ENCODE measurements around the gene CHRNA5. TPM values are rescaled to one million over a fixed set of nuclear protein-coding genes. Genes with fewer than 3 reads are reported as not detected.

Gene CHRNA5
- polyA plus RNA-seq, 1 donor from 2014 or later, result 6.8 TPM

- Histone ChIP-seq H3K9me3 (ENCODE audit: low read length) (no peaks in the 10 kb centered on the region), H2AFZ (ENCODE audit: low read depth, low read length) (no peak overlapping the region), H3K9me2 (ENCODE audit: insufficient read depth, low read length) (no peaks in the 10 kb centered on the region), H3K4me2 (ENCODE audit: low read length) (no peak overlapping the region), H3K27me3 (ENCODE audit: insufficient read depth, low read depth, low read length) (peaks cover 39% of the 10 kb centered on the region), H3K36me3 (ENCODE audit: insufficient read depth, low read length) (no peaks in the 10 kb centered on the region), H4K20me1 (ENCODE audit: insufficient read depth) (no peaks in the 10 kb centered on the region), H3K9ac (ENCODE audit: low read length) (no peak overlapping the region), H3K27ac (ENCODE audit: low read length) (no peak overlapping the region), H3F3A (ENCODE audit: insufficient read depth, low read length, poor library complexity, severe bottlenecking) (no peaks in the 10 kb centered on the region), H3K4me3 (ENCODE audit: low read length) (no peak overlapping the region), H3K79me2 (replicated peaks; ENCODE audit: insufficient read depth, low read length) (no peaks in the 10 kb centered on the region)
- no peak for TF ChIP-seq MXI1 (conservative IDR thresholded peaks at IDR 0.05; ENCODE audit: poor library complexity, severe bottlenecking)
- TF ChIP-seq CTCF (IDR thresholded peaks at IDR 0.05; ENCODE audit: poor library complexity, severe bottlenecking), result no peak
- no peak for TF ChIP-seq REST (IDR thresholded peaks at IDR 0.05; ENCODE audit: borderline replicate concordance)
- no peak for TF ChIP-seq SMC3 (conservative IDR thresholded peaks at IDR 0.05; ENCODE audit: poor library complexity)
- no peak for TF ChIP-seq POLR2AphosphoS5 (IDR thresholded peaks at IDR 0.05)
- no peak for TF ChIP-seq TAF1 (IDR thresholded peaks at IDR 0.05; ENCODE audit: low read depth)
- no peak for TF ChIP-seq RAD21 (conservative IDR thresholded peaks at IDR 0.05)
- TF ChIP-seq EZH2 (IDR thresholded peaks at IDR 0.05; ENCODE audit: borderline replicate concordance, insufficient read depth, low read length, poor library complexity, severe bottlenecking), result no peak
- no peak for TF ChIP-seq EP300 (conservative IDR thresholded peaks at IDR 0.05; ENCODE audit: poor library complexity, severe bottlenecking)
Observed at GRCh38 chr15:78617516-78617915, 52.2 kb downstream of the CHRNA5 start.

GRCh38 chr15:78618064-78618463 is 52.7 kb downstream of the CHRNA5 start:
- Histone ChIP-seq H3K4me3 (ENCODE audit: low read length) (no peak overlapping the region), H3K9ac (ENCODE audit: low read length) (no peak overlapping the region), H3K27me3 (ENCODE audit: insufficient read depth, low read depth, low read length) (peaks cover 42% of the 10 kb centered on the region), H3F3A (ENCODE audit: insufficient read depth, low read length, poor library complexity, severe bottlenecking) (no peaks in the 10 kb centered on the region), H3K36me3 (ENCODE audit: insufficient read depth, low read length) (no peaks in the 10 kb centered on the region), H3K4me2 (ENCODE audit: low read length) (no peak overlapping the region), H4K20me1 (ENCODE audit: insufficient read depth) (no peaks in the 10 kb centered on the region), H2AFZ (ENCODE audit: low read depth, low read length) (no peak overlapping the region), H3K79me2 (replicated peaks; ENCODE audit: insufficient read depth, low read length) (no peaks in the 10 kb centered on the region), H3K27ac (ENCODE audit: low read length) (no peak overlapping the region), H3K9me2 (ENCODE audit: insufficient read depth, low read length) (no peaks in the 10 kb centered on the region), H3K9me3 (ENCODE audit: low read length) (no peaks in the 10 kb centered on the region)
- TF ChIP-seq POLR2AphosphoS5 (IDR thresholded peaks at IDR 0.05), result no peak

- TF ChIP-seq MXI1 (conservative IDR thresholded peaks at IDR 0.05; ENCODE audit: poor library complexity, severe bottlenecking) (no peak), EZH2 (IDR thresholded peaks at IDR 0.05; ENCODE audit: borderline replicate concordance, insufficient read depth, low read length, poor library complexity, severe bottlenecking) (no peak), RAD21 (conservative IDR thresholded peaks at IDR 0.05) (peak; percentile 83), CTCF (IDR thresholded peaks at IDR 0.05; ENCODE audit: poor library complexity, severe bottlenecking) (peak; percentile 89), EP300 (conservative IDR thresholded peaks at IDR 0.05; ENCODE audit: poor library complexity, severe bottlenecking) (no peak), TAF1 (IDR thresholded peaks at IDR 0.05; ENCODE audit: low read depth) (no peak), POLR2AphosphoS5 (IDR thresholded peaks at IDR 0.05) (no peak), REST (IDR thresholded peaks at IDR 0.05; ENCODE audit: borderline replicate concordance) (no peak), SMC3 (conservative IDR thresholded peaks at IDR 0.05; ENCODE audit: poor library complexity) (peak; percentile 88)
- Histone ChIP-seq H3K27me3 (ENCODE audit: insufficient read depth, low read depth, low read length) (peaks cover 42% of the 10 kb centered on the region), H3K4me2 (ENCODE audit: low read length) (no peak overlapping the region)
Observed at GRCh38 chr15:78618490-78618934, 53.2 kb downstream of the CHRNA5 start.

More at GRCh38 chr15:78618490-78618934, 53.2 kb downstream of the CHRNA5 start:
- Histone ChIP-seq H3K9ac (ENCODE audit: low read length) (no peak overlapping the region), H4K20me1 (ENCODE audit: insufficient read depth) (no peaks in the 10 kb centered on the region), H3K9me2 (ENCODE audit: insufficient read depth, low read length) (no peaks in the 10 kb centered on the region), H3K9me3 (ENCODE audit: low read length) (no peaks in the 10 kb centered on the region), H3K4me3 (ENCODE audit: low read length) (no peak overlapping the region), H3K27ac (ENCODE audit: low read length) (no peak overlapping the region), H2AFZ (ENCODE audit: low read depth, low read length) (no peak overlapping the region), H3K36me3 (ENCODE audit: insufficient read depth, low read length) (no peaks in the 10 kb centered on the region), H3K79me2 (replicated peaks; ENCODE audit: insufficient read depth, low read length) (no peaks in the 10 kb centered on the region), H3F3A (ENCODE audit: insufficient read depth, low read length, poor library complexity, severe bottlenecking) (no peaks in the 10 kb centered on the region)
